GM18861 (cell line): ENCODE measurements around the gene SUZ12.
"Not testable (repeated sequence)": the region's sequence is repeated elsewhere in the genome, so short reads cannot be mapped to it uniquely, and the experiment has no call there.

Experiments used
- ATAC-seq: cut with Tn5 transposase; IDR thresholded peaks from one replicate; pipeline ENCODE4 v1.9.1; 2021; ENCODE audit not compliant: unreplicated experiment

SUZ12 gene

DNA sequence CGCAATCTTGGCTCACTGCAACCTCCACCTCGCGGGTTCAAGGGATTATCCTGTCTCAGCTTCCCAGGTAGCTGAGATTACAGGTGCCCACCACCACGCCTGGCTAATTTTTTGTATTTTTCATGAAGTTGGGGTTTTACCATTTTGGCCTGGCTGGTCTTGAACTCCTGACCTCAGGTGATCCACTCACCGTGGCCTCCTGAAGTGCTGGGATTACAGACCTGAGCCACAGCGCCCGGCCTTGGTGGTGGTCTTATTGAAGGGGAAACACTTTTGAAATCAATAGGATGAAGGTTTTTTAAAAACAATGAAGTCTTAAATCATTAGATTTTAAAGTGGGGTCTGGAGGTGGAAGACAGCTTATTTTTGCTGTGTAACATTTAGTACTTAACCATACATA lies 5.6 kb downstream of the SUZ12 start:
- not testable (repeated sequence) for ATAC-seq

DNA sequence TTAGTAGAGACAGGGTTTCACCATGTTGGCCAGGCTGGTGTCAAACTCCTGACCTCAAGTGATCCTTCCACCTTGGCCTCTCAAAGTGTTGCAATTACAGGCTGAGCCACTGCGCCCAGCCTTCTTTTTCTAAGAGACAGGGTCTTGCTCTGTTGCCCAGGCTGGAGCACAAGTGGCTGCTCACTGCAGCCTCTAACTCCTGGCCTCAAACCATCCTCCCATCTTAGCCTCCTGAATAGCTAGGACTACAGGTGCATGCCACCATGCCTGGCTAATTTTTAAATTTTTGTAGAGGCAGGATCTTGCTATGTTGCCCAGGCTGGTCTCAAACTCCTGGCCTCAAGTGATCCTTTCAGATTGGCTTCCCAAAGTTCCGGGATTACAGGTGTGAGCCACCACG lies 15.1 kb downstream of the SUZ12 start:
- not testable (repeated sequence) for ATAC-seq

DNA sequence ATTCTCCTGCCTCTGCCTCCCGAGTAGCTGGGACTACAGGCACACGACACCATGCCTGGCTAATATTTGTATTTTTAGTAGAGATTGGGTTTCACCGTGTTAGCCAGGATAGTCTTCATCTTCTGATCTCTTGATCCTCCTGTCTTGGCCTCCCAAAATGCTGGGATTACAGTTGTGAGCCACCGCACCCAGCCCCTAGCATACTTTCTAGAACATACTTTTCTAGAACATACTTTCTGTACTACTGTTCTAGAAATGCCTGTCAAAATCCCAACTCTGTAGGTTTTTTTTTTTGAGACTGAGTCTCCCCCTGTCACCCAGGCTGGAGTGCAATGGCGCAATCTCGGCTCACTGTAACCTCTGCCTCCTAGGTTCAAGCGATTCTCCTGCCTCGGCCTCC lies 27.3 kb downstream of the SUZ12 start:
- ATAC-seq = not testable (repeated sequence)

DNA sequence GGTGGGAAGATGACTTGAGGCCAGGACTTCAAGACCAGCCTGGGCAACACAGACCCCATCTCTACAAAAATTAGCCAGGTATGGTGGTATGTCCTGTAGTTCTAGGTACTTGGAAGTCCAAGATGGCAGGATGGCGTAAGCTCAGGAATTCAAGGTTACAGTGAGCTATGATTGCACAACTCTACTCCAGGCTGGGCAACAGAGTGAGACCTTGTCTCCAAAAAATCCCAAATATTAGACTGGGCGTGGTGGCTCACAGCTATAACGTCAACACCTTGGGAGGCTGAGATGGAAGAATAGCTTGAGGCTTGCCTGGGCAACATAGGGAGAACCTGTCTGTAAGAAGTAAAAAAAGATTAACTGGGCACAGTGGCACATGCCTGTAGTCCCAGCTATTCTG lies 30.8 kb downstream of the SUZ12 start:
- ATAC-seq = no peak

DNA sequence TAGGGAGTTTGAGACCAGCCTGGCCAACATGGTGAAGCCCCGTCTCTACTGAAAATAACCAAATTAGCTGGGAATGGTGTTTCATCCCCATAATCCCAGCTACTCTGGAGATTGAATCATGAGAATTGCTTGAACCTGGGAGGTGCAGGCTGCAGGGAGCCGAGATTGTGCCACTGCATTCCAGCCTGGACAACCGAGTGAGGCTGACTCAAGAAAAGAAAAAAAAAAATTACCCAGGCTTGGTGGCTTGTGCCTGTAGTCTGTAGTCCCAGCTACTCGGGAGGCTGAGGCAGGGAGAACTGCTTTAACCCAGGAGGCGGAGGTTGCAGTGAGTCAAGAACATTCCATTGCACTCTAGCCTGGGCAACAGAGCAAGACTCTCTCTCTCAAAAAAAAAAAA lies 33.6 kb downstream of the SUZ12 start:
- ATAC-seq = not testable (repeated sequence)

DNA sequence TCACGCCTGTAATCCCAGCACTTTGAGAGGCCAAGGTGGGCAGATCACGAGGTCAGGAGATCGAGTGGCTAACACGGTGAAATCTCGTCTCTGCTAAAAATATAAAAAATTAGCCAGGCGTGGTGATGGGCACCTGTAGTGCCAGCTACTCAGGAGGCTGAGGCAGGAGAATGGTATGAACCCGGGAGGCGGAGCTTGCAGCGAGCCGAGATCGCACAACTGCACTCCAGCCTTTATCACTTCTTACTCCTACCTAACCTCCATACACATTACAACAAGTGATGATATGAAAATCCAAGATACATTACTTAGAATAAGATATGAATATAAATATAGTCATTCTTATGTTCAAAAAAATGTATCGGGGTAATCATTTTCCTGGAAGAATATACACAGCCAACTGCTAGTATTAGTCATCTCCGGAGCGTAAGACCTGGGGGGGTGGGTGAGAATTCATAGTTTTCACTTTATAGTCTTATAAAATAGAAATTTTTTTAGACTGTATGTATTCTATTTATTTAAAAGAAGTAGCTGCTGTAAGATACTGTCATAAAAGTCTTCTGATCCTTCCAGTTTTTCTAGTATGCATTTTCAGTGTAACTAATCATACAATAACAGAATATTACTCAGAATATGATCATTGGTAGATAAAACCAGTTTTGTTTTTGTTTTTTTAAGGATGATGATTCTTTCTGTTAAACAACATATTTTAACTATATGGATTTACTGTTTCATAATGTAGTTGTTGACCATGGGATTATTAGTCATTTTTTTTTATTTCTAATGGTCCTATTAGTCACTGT lies 37.7 kb downstream of the SUZ12 start:
- not testable (repeated sequence) for ATAC-seq

DNA sequence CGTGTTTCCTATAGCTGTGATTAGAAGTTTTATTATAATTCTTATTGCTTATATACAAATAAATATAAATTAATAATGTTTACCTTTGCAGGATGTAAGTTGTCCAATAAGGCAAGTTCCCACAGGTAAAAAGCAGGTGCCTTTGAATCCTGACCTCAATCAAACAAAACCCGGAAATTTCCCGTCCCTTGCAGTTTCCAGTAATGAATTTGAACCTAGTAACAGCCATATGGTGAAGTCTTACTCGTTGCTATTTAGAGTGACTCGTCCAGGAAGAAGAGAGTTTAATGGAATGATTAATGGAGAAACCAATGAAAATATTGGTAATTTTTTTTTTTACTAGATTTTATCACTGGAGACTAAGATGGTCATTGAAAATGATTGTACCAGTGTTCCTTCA lies 38.6 kb downstream of the SUZ12 start:
- not testable (repeated sequence) for ATAC-seq

DNA sequence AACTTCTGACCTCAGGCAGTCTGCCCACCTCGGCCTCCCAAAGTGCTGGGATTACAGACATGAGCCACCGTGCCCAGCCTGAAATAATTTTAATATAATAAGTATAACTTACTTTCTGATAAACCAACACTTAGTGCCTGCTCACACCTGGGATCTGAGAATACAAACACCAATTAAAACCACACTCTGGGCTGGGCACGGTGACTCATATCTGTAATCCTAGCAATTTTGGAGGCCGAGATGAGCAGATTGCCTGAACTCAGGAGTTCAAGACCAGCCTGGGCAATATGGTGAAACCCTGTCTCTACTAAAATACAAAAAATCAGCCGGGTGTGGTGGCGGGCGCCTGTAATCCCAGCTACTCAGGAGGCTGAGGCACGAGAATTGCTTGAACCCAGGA lies 55.0 kb downstream of the SUZ12 start:
- not testable (repeated sequence) for ATAC-seq

DNA sequence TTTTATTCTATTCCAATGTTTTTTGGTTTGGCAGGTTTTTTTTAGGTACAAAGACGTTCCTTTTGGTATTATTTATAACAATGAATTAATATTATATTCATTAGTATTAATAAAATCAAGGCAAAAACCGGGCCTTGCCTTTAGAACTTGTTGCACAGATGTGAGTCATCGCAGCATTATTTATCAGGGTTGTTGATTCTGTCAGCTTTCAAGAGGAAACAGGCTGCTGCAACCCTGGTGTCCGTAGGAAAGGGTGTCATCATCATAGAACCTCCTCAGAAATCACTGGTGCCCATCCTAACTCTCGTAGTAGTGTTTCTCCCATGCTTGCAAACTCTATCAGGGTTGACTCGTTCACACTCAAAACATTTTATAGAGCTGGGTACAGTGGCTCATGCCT lies 60.2 kb downstream of the SUZ12 start:
- ATAC-seq = no peak

DNA sequence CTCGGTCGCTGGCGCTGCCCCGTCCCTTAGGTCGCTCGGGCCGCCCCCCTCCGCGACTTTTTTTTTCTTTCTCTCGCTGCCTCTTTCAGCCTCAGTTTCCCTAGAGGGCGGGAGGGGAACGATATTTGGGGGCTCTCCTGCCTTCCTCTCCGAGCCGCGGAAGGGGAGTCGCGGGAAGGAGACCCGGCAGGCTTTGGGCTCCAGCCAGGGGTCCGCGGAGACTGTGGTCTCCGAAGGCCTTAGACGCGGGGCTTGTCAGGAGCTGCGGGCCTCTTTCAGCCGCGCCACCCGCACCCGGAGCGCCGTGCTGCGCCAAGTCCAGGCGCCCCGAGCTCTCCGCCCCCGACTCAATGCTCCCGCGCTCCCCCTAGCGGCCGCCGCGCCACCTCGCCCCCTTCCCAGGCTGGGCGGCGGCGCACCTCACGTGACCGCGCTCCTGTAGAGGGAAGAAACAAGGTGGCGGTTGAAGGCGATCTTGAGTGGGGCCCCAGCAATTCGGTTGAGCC lies 70.2 kb downstream of the SUZ12 start, which contains the start of gene LRRC37B:
Gene LRRC37B (plus strand): TSS at position 427 of the 506 bp plus-strand sequence. CDS start 14,010 bp downstream, outside the sequence.
- ATAC-seq = peak; percentile 65

DNA sequence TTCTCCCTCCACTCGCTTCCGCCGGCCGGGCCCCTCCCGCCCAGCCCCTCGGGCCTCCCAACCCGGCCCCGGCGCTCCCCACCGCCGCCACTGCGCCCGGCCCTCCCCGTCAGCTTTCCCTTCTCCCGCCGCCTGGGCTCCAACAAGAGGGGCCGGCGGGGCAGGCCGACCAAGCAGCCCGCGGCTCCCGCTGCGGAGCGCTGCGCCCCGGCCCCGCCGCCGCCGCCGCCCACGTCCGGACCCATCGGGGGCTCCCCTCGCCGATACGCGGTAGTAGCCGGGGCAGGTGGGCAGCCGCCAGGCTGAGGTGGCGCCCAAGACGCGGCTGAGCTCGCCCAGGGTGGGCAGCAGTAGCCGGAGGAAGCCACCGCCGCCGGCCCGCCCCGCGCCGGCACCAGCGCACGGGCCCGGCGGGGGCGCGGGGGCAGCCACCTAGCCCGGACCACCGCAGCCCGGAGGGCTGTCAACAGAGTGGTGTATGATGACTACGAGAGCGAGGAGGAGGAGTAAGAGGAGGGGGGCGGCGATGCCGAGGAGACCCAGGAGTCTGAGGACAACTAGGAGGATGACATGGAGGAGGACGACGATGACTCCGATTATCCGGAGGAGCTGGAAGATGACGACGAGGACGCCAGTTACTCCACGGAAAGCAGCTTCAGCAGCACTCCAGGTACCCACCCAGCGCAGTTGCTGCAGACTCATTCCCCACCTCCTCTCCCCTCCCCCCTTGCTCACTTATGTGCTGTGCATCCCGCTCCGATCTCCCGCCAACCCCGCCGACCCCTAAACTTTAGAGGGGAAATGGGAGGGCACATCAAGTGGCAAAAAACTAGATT lies 70.9 kb downstream of the SUZ12 start:
- ATAC-seq = peak; percentile 22

DNA sequence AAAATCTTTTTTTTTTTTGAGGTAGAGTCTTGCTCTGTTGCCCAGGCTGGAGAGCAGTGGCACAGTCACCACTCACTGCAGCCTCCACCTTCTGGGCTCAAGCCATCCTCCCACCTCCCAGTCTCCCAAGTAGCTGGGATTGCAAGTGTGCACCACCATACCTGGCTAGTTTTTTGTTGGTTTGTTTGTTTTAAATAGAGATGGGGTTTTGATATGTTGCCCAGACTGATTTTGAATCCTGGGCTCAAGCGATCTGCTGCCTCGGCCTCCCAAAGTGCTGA lies 72.4 kb downstream of the SUZ12 start:
- no peak for ATAC-seq

DNA sequence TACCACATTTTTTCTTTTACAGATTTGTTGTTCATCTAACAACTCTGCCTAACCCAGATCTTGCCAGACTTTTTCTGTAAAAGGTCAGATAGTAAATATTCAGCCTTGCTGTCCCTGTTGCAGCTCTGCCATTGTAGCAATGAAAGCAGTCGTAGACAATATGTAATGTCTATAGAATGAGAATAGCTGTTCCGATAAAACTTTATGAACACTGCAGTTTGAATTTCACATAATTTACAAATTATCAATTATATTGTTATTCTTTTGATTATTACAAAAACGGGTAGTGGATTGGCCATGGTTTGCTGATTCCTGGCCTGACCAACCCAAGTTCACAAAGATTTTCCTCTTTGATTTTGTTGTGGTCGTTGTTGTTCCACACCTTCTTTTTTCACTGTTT lies 73.3 kb downstream of the SUZ12 start:
- no peak for ATAC-seq

DNA sequence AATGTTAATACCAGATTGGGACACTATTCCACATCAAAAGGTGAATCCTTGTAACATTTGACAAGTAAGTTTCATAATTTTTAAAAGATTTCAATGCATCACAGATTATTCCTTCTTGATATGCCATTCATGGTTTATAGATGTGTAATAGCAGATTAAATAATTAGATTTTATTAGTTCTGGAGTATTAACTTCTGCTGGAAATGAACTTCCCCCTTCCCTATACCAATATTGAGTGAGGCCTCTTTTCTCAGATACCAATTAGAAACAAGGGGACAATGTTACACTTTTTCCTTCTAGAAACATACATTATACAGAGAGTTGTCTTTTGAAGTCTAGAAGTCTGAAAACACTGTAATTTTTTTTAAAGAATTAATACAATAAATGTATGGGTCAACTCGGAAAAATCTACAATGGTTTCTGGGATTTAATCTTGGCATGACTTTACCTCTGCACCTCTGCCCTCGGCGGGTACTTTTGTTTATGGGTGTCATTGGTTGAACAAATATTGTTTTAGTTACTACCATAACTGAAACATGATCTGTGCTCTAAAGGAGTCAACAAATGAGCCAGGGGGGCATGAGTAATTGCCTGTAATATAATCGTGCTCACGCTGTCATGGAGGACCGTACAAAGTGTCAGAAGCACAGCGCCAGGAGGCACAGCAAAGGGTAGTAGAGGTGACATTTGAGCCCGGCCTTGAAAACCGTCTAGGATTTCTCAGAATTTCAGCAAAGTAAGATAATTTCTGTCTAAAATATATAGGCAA lies 78.6 kb downstream of the SUZ12 start:
- no peak for ATAC-seq

DNA sequence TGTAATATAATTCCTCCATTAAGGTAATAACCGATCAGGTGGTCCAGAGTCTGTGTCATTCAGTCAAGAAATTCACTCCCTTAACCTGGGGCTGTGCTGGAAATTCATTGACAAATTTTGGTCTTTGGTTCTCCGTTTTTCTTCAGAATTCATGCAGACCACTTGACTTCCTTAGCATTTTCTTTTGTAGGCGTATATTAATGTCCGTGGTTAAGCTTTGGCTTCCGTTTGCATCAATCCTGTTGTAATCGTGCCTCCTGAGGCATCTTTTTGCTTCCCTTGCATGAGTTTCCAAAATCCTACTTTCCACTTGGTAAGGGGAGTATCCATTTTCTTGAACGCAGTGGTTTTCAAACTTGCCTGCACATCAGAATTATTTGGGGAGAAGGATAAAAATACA lies 79.4 kb downstream of the SUZ12 start:
- ATAC-seq = no peak

DNA sequence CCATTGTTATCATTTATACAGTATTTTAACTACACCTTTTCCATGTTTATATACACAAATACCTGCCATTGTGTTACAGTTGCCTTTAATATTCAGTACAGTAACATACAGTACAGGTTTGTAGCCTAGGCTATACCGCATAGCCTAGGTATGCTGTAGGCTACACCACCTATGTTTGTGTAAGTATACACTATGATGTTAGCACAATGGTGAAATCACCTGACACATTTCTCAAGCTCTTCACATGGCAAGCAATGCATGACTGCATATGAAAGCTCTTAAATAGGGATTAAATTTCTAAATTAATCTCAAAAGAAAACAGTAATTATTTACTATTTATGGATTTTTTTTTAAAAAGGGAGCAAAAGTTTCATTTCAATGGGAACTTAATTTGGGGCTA lies 82.4 kb downstream of the SUZ12 start:
- no peak for ATAC-seq

DNA sequence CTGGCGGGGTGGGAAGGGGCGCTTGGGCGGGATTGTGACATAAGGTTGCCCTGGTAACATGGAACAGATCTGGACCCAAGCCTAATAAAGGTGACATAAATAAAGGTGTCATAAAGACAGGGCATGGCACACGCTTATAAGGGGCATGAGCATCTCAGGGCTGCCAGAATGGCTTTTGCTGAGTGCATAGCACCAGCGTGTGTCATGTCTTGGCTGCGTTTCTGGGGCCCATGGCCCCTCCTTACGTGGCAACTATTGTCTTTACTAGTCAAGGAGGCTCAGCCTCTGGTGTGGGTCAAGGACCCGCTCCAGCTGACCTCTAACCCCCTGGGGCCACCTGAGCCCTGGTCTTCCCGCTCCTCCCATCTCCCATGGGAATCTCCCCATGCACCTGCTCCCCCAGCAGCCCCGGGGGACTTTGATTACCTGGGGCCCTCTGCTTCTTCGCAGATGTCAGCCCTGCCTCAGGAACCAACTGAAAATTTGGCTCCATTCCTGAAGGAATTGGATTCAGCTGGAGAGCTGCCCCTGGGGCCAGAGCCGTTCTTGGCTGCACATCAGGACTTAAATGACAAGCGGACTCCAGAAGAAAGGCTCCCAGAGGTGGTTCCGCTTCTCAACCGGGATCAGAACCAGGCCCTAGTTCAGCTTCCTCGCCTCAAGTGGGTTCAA lies 84.3 kb downstream of the SUZ12 start:
- no peak for ATAC-seq

DNA sequence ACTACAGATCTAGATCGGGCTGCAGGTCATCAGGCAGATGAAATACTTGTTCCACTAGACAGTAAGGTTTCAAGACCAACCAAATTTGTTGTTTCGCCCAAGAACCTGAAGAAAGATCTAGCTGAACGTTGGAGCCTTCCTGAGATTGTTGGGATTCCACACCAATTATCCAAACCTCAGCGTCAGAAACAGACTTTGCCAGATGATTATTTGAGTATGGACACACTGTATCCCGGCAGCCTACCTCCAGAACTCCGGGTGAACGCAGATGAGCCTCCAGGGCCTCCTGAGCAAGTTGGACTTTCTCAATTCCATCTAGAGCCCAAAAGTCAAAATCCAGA lies 84.8 kb downstream of the SUZ12 start:
- ATAC-seq = no peak

DNA sequence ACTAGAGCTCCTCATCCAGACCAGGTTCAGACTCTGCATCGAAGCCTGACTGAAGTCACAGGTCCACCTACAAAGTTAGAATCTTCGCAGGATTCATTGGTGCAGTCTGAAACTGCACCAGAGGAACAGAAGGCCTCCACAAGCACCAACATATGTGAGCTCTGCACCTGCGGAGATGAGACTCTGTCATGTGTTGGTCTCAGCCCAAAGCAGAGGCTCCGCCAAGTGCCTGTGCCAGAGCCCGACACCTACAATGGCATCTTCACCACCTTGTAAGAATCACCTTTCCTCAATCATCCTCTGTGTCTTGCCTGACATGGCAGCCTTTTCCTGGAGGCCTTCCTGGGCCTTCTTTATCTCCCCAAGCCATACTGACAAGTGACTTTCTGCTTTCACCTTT lies 85.7 kb downstream of the SUZ12 start:
- not testable (repeated sequence) for ATAC-seq

DNA sequence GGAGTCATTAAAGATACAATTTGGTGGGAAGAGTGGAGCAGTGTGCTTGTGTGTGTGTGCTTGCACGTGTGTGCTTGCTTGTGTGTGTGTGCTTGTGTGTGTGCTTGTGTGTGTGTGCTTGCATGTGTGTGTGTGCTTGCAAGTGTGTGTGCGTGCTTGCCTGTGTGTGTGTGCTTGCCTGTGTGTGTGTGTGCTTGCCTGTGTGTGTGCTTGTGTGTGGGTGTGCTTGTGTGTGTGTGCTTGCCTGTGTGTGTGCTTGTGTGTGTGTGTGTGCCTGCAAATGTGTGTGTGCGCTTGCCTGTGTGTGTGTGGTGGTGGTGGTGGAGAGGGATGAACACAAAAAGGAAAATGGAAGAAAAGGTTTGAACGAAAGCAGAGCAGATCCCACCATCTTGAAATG lies 90.5 kb downstream of the SUZ12 start:
- ATAC-seq = not testable (repeated sequence)

DNA sequence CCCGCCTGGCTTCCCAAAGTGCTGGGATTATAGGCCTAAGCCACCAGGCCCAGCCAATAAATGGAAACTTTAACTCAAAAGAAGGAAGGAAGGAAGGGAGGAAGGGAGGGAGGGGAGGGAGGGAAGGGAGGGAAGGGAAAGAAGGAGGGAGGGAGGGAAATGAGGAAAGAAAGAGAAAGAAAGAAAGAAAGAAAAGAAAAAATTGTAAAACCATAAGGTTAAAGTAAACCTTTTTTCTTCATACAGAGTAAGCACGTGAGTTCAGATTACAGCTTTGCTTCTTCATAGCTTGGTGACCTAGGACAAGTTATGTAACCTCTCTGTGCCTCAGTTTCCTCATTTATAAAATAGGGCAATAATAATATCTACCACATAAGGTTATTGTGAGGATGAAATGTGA lies 96.4 kb downstream of the SUZ12 start:
- ATAC-seq = no peak
